HepG2 (cell line): ENCODE measurements around the gene EPHX1. TPM values are rescaled to one million over a fixed set of nuclear protein-coding genes. Genes with fewer than 3 reads are reported as not detected.

Experiments used
- CBX1 ChIP-seq: IDR thresholded peaks from one replicate; pipeline ENCODE4 v1.6.1; 2016; ENCODE audit warnings: antibody characterized with exemption, low read depth
- CEBPB ChIP-seq: IDR thresholded peaks from 2 replicates; pipeline ENCODE4 v1.6.1; 2011; ENCODE audit warnings: low read depth, low read length, improper control_type of control experiment, borderline replicate concordance
- FOXO1 ChIP-seq: sonication (generic); formaldehyde crosslinking; IDR thresholded peaks from 2 replicates; pipeline ENCODE4 v1.4.0; 2020; ENCODE audit warnings: missing genetic modification reagents
- FOXP1 ChIP-seq, 2 experiments: fragments of 450-650 bp in 1 of 2; IDR thresholded peaks; 2 replicates each; pipeline ENCODE4 v1.6.1; 2017 to 2018; ENCODE audit warnings: antibody characterized with exemption in 1 of 2
- GATAD1 ChIP-seq: IDR thresholded peaks from 2 replicates; pipeline ENCODE4 v1.6.1; 2016; ENCODE audit warnings: missing genetic modification reagents, missing compliant biosample characterization
- MIER3 ChIP-seq: IDR thresholded peaks from 2 replicates; pipeline ENCODE4 v1.6.1; 2016; ENCODE audit warnings: missing compliant biosample characterization, borderline replicate concordance
- MXI1 ChIP-seq: IDR thresholded peaks from 3 replicates; pipeline ENCODE4 v1.6.1; 2012; ENCODE audit warnings: low read depth, low read length, inconsistent platforms, borderline replicate concordance
- MZF1 ChIP-seq: sonication (generic); formaldehyde crosslinking; IDR thresholded peaks from 2 replicates; pipeline ENCODE4 v1.8.1; 2023; ENCODE audit warnings: mild to moderate bottlenecking, missing genetic modification reagents, borderline replicate concordance
- NFKBIZ ChIP-seq: IDR thresholded peaks from 2 replicates; pipeline ENCODE4 v1.6.1; 2018; ENCODE audit warnings: missing genetic modification reagents, missing compliant biosample characterization
- PCBP2 ChIP-seq: fragments of 200-400 bp; formaldehyde crosslinking; optimal IDR thresholded peaks from 2 replicates; pipeline ENCODE3; 2018; ENCODE audit warnings: low read length, low read depth; ENCODE audit not compliant: poor library complexity, severe bottlenecking
- PHF20 ChIP-seq: sonication (generic); formaldehyde crosslinking; IDR thresholded peaks from 2 replicates; pipeline ENCODE4 v1.5.0; 2020; ENCODE audit warnings: mild to moderate bottlenecking, missing genetic modification reagents
- RFXANK ChIP-seq: IDR thresholded peaks from 2 replicates; pipeline ENCODE4 v1.6.1; 2016
- SOX5 ChIP-seq: IDR thresholded peaks from 2 replicates; pipeline ENCODE4 v1.6.1; 2016; ENCODE audit warnings: borderline replicate concordance
- SOX6 ChIP-seq, 2 experiments: fragments of 450-650 bp in 1 of 2; sonication (generic) in 1 of 2; formaldehyde crosslinking in 1 of 2; IDR thresholded peaks; 2 replicates each; pipeline versions ENCODE4 v1.4.0 to v1.6.1; 2017 to 2020; ENCODE audit warnings: antibody characterized with exemption in 1 of 2, mild to moderate bottlenecking in 1 of 2, missing genetic modification reagents in 1 of 2
- TBX3 ChIP-seq: fragments of 450-650 bp; IDR thresholded peaks from 2 replicates; pipeline ENCODE4 v1.6.1; 2017; ENCODE audit warnings: antibody characterized with exemption, mild to moderate bottlenecking, inconsistent platforms, borderline replicate concordance
- TEAD3 ChIP-seq: optimal IDR thresholded peaks from 2 replicates; pipeline ENCODE3; 2016; ENCODE audit warnings: borderline replicate concordance
- ZNF101 ChIP-seq: sonication (generic); formaldehyde crosslinking; IDR thresholded peaks from 2 replicates; pipeline ENCODE4 v1.4.0; 2020; ENCODE audit warnings: mild to moderate bottlenecking, low read depth, missing genetic modification reagents, borderline replicate concordance
- ZNF878 ChIP-seq: sonication (generic); formaldehyde crosslinking; IDR thresholded peaks from 2 replicates; pipeline ENCODE4 v1.8.1; 2023; ENCODE audit warnings: mild to moderate bottlenecking, missing genetic modification reagents, moderate library complexity
- polyA plus RNA-seq, 8 experiments: library from polyadenylated mRNA; depleted of rRNA in 3 of 8; stranded (reverse) in 7 of 8; unstranded in 1 of 8; fragments of >200 nt; fragmentation: Illumina TruSeq in 4 of 8; extraction: Trizol in 4 of 8; gene quantifications; 2 replicates each; pipeline versions ENCODE4 v1.2.1 to v1.2.3, GENCODE V29; 2011 to 2016; ENCODE audit warnings: low read depth in 4 of 8, missing spikeins in 1 of 8, mixed read lengths in 1 of 8; ENCODE audit not compliant: insufficient read depth in 1 of 8
- total RNA-seq, 5 experiments: library from RNA; depleted of rRNA; stranded (reverse); fragments of >200 nt; fragmentation: Illumina TruSeq; extraction: Trizol; gene quantifications; 2 replicates each; pipeline ENCODE4 v1.2.3, GENCODE V29; 2016; ENCODE audit warnings: low read depth in 1 of 5
- TF ChIP-seq, protein P1 (sequence below): IDR thresholded peaks from 2 replicates; pipeline ENCODE4 v1.6.1; 2016; ENCODE audit warnings: low read depth, missing genetic modification reagents, missing compliant biosample characterization
- TF ChIP-seq, protein P2 (sequence below): sonication (generic); IDR thresholded peaks from 2 replicates; pipeline ENCODE4 v1.6.1; 2016; ENCODE audit warnings: low read depth, borderline replicate concordance
- TF ChIP-seq, protein P3 (sequence below): IDR thresholded peaks from 2 replicates; pipeline ENCODE4 v1.6.1; 2016; ENCODE audit warnings: missing genetic modification reagents, missing compliant biosample characterization
- TF ChIP-seq, protein P4 (sequence below): sonication (generic); formaldehyde crosslinking; IDR thresholded peaks from 2 replicates; pipeline ENCODE4 v1.4.0; 2020; ENCODE audit warnings: missing genetic modification reagents, low read depth, mild to moderate bottlenecking, borderline replicate concordance

EPHX1 gene
- total and polyA plus RNA-seq, 2 of the 13 experiments (the other 11 are each of a cell fraction or from before 2014, with no cell fraction given) = 27.7 to 36.5 TPM

DNA sequence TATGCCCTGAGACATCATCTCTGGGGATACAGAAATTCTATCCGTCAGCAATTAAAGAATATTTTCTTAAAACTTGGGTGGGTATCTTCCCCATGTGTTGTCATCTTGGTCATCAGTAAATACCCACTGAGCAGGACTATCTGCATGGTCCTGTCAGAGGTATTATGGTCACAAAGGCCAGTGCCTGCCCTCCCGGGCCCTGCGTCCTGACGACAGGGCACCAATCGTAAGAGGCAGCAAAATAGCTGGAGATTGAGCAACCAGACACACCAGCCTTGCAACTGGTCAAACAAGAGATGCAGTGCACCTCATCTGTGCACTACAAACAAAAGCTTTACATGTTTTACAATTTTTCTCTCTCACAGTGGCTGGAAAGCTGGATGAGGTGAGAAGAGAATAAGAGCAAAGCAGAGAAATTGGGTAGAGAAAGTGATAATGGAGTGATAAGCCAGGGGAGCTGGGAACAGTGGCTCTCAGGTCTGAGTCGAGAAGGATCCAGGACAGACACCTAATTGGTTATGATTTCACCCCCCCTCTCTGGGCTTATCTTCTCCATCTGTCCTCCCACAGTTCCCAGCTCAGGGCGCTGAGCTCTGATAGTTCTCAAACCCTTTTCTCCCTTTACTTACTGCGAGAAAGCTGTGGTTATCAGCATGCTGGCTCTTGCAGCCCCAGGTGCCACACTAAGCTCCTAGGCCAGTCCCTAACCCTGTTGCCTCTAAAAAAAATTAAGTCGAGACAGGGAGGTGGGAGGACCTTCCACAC is 41.1 kb upstream of the EPHX1 start (continued):
- TF ChIP-seq, protein P1, sequence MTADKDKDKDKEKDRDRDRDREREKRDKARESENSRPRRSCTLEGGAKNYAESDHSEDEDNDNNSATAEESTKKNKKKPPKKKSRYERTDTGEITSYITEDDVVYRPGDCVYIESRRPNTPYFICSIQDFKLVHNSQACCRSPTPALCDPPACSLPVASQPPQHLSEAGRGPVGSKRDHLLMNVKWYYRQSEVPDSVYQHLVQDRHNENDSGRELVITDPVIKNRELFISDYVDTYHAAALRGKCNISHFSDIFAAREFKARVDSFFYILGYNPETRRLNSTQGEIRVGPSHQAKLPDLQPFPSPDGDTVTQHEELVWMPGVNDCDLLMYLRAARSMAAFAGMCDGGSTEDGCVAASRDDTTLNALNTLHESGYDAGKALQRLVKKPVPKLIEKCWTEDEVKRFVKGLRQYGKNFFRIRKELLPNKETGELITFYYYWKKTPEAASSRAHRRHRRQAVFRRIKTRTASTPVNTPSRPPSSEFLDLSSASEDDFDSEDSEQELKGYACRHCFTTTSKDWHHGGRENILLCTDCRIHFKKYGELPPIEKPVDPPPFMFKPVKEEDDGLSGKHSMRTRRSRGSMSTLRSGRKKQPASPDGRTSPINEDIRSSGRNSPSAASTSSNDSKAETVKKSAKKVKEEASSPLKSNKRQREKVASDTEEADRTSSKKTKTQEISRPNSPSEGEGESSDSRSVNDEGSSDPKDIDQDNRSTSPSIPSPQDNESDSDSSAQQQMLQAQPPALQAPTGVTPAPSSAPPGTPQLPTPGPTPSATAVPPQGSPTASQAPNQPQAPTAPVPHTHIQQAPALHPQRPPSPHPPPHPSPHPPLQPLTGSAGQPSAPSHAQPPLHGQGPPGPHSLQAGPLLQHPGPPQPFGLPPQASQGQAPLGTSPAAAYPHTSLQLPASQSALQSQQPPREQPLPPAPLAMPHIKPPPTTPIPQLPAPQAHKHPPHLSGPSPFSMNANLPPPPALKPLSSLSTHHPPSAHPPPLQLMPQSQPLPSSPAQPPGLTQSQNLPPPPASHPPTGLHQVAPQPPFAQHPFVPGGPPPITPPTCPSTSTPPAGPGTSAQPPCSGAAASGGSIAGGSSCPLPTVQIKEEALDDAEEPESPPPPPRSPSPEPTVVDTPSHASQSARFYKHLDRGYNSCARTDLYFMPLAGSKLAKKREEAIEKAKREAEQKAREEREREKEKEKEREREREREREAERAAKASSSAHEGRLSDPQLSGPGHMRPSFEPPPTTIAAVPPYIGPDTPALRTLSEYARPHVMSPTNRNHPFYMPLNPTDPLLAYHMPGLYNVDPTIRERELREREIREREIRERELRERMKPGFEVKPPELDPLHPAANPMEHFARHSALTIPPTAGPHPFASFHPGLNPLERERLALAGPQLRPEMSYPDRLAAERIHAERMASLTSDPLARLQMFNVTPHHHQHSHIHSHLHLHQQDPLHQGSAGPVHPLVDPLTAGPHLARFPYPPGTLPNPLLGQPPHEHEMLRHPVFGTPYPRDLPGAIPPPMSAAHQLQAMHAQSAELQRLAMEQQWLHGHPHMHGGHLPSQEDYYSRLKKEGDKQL (CRISPR knock-in tag) = no peak
- peak; percentile 48 for TF ChIP-seq CBX1
- peak; percentile 33; the same call in 1 of the 2 replicates for TF ChIP-seq FOXO1
- TF ChIP-seq, protein P2, sequence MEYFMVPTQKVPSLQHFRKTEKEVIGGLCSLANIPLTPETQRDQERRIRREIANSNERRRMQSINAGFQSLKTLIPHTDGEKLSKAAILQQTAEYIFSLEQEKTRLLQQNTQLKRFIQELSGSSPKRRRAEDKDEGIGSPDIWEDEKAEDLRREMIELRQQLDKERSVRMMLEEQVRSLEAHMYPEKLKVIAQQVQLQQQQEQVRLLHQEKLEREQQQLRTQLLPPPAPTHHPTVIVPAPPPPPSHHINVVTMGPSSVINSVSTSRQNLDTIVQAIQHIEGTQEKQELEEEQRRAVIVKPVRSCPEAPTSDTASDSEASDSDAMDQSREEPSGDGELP = peak; percentile 70; the same call in 1 of the 2 replicates
- peak; percentile 41; the same call in 1 of the 2 replicates for TF ChIP-seq MIER3 (CRISPR knock-in tag)
- TF ChIP-seq, protein P3, sequence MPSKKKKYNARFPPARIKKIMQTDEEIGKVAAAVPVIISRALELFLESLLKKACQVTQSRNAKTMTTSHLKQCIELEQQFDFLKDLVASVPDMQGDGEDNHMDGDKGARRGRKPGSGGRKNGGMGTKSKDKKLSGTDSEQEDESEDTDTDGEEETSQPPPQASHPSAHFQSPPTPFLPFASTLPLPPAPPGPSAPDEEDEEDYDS (CRISPR knock-in tag) = peak; percentile 54
- no peak for TF ChIP-seq FOXP1 (IDR thresholded peaks at IDR 0.05)
- TF ChIP-seq FOXP1 (CRISPR knock-in tag; IDR thresholded peaks at IDR 0.05) = 0 out of 2 replicates have a peak, but pooled peaks have one; percentile 39
- TF ChIP-seq, protein P4, sequence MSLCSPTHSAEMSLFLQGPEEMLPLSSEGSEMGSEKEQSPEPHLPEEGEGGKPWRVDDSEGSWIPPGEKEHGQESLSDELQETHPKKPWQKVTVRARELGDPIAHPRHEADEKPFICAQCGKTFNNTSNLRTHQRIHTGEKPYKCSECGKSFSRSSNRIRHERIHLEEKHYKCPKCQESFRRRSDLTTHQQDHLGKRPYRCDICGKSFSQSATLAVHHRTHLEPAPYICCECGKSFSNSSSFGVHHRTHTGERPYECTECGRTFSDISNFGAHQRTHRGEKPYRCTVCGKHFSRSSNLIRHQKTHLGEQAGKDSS (CRISPR knock-in tag) = 0 out of 2 replicates have a peak, but pooled peaks have one; percentile 35
- no peak; the same call in 1 of the 2 replicates for TF ChIP-seq ZNF101
- no peak for TF ChIP-seq PHF20
- TF ChIP-seq SOX6 (IDR thresholded peaks at IDR 0.05) = no peak
- TF ChIP-seq SOX6 (CRISPR knock-in tag; IDR thresholded peaks at IDR 0.05) = peak; percentile 29; the same call in 1 of the 2 replicates
- no peak for TF ChIP-seq PCBP2
- TF ChIP-seq ZNF878 (CRISPR knock-in tag) = no peak
- TF ChIP-seq MZF1 = no peak
- peak; percentile 80 for TF ChIP-seq TEAD3 (CRISPR knock-in tag)
- 0 out of 2 replicates have a peak, but pooled peaks have one; percentile 7 for TF ChIP-seq NFKBIZ (CRISPR knock-in tag)
- no peak for TF ChIP-seq MXI1
- TF ChIP-seq CEBPB = peak; percentile 98
- TF ChIP-seq GATAD1 (CRISPR knock-in tag) = no peak; the same call in 1 of the 2 replicates
- TF ChIP-seq TBX3 = no peak
- TF ChIP-seq RFXANK = 0 out of 2 replicates have a peak, but pooled peaks have one; percentile 50
- TF ChIP-seq SOX5 (CRISPR knock-in tag) = peak; percentile 48; the same call in 1 of the 2 replicates
